Gastroesophageal sphincter (tissue), 4 donors: ENCODE measurements around the gene GRHL1. TPM values are rescaled to one million over a fixed set of nuclear protein-coding genes. Genes with fewer than 3 reads are reported as not detected.

Experiments
- ATAC-seq: fragments of 150-250 bp; one replicate; pipeline ENCODE4 v1.9.1; 2016; ENCODE audit warnings: mild to moderate bottlenecking, moderate library complexity
- H3K27ac ChIP-seq, 4 donors: fragments of 200-600 bp; sonication (generic) in 3 of 4; 1 replicate in 3 of 4; 2 replicates in 1 of 4; pipeline ENCODE4 v1.5.1; 2016 to 2019
- H3K27me3 ChIP-seq: fragments of 200-600 bp; sonication (generic); one replicate; pipeline ENCODE4 v1.5.1; 2019
- H3K36me3 ChIP-seq, 2 donors: fragments of 200-600 bp; sonication (generic); one replicate each; pipeline ENCODE4 v1.5.1; 2019; ENCODE audit warnings: control low read depth in 1 of 2
- H3K4me1 ChIP-seq, 3 donors: fragments of 200-600 bp; sonication (generic); 1 replicate in 2 of 3; 2 replicates in 1 of 3; pipeline ENCODE4 v1.5.1; 2016 to 2019; ENCODE audit warnings: control low read depth in 2 of 3
- H3K4me3 ChIP-seq, 2 donors: fragments of 200-600 bp; sonication (generic); one replicate each; pipeline ENCODE4 v1.5.1; 2019; ENCODE audit warnings: mild to moderate bottlenecking in 1 of 2, moderate library complexity in 1 of 2
- H3K9me3 ChIP-seq, 3 donors: fragments of 200-600 bp; sonication (generic); one replicate each; pipeline ENCODE4 v1.5.1; 2017 to 2019; ENCODE audit warnings: control low read depth in 2 of 3
- CTCF ChIP-seq, 4 experiments: fragments of 200-600 bp in 2 of 4; fragments of 450-650 bp in 2 of 4; sonication (generic) in 1 of 4; IDR thresholded peaks; one replicate each; pipeline ENCODE4 v1.5.1; 2017 to 2019; ENCODE audit warnings: antibody characterized with exemption in 4 of 4, mild to moderate bottlenecking in 2 of 4, moderate library complexity in 2 of 4
- EP300 ChIP-seq: sonication (generic); formaldehyde crosslinking; IDR thresholded peaks from one replicate; pipeline ENCODE4 v1.6.1; 2017; ENCODE audit warnings: antibody characterized with exemption, mild to moderate bottlenecking
- POLR2A ChIP-seq, 2 donors: fragments of 450-650 bp; IDR thresholded peaks; one replicate each; pipeline ENCODE4 v1.6.1; 2017; ENCODE audit warnings: antibody characterized with exemption in 2 of 2, mild to moderate bottlenecking in 2 of 2, moderate library complexity in 1 of 2
- POLR2AphosphoS5 ChIP-seq: sonication (generic); formaldehyde crosslinking; IDR thresholded peaks from one replicate; pipeline ENCODE4 v1.6.1; 2017; ENCODE audit warnings: antibody characterized with exemption
- WGBS, 2 donors: methylation state at CpG; one replicate each; pipeline ENCODE4 v1.1.5; 2018; ENCODE audit warnings: low coverage in 1 of 2; 5-methylcytosine and 5-hydroxymethylcytosine counted together
- total RNA-seq, 4 donors: library from RNA; depleted of rRNA; stranded (reverse); fragments of >200 nt; gene quantifications; one replicate each; pipeline ENCODE4 v1.1.0, GENCODE V29; 2016

GRHL1 gene
- total RNA-seq, 4 donors from 2014 or later, result 1.3 to 6.1 (median 2.3) TPM

- no peak for ATAC-seq
- peak in 2 of 4 experiments; percentile 33 to 36 for TF ChIP-seq CTCF (IDR thresholded peaks at IDR 0.05)
- peak; percentile 55 for TF ChIP-seq POLR2AphosphoS5
- TF ChIP-seq POLR2A (IDR thresholded peaks at IDR 0.05), result no peak
- no peak for TF ChIP-seq EP300
- WGBS, 2 donors, result 64 to 65% methylated on average over 5 to 7 of the region's 16 CpGs
- Histone ChIP-seq H3K4me1 (peaks cover 0 to 87% (median 50%) of the 10 kb centered on the region in 3 donors), H3K27me3 (no peaks in the 10 kb centered on the region), H3K27ac (peak overlapping the region in 3 of 4 donors; percentile 92 to 99 (median 98)), H3K36me3 (no peaks in the 10 kb centered on the region), H3K4me3 (no peak overlapping the region), H3K9me3 (no peaks in the 10 kb centered on the region)
These were observed 88.3 kb downstream of the GRHL1 start for GRCh38 chr2:10039658-10040410.

- ATAC-seq, result no peak
- TF ChIP-seq POLR2AphosphoS5, result no peak
- TF ChIP-seq EP300, result no peak
- no peak for TF ChIP-seq POLR2A (IDR thresholded peaks at IDR 0.05)
- no peak for TF ChIP-seq CTCF (IDR thresholded peaks at IDR 0.05)
- Histone ChIP-seq H3K27me3 (no peaks in the 10 kb centered on the region), H3K36me3 (peaks cover 0 to 7% of the 10 kb centered on the region in 2 donors), H3K4me3 (peak overlapping the region in 1 of 2 donors; percentile 79), H3K9me3 (no peaks in the 10 kb centered on the region), H3K27ac (peak overlapping the region; percentile 62 to 99 (median 95)), H3K4me1 (peaks cover 0 to 88% (median 49%) of the 10 kb centered on the region in 3 donors)
- 46 to 91% methylated on average over 5 to 14 of the region's 14 CpGs for WGBS, 2 donors
These were observed 90.2 kb downstream of the GRHL1 start for GRCh38 chr2:10041711-10042110.

GRCh38 chr2:10042301-10043161, 91.0 kb downstream of the GRHL1 start:
- H3K9me3 ChIP-seq, result no peaks in the 10 kb centered on the region
- H3K4me3 ChIP-seq, result peak overlapping the region; percentile 23 to 79
- no peaks in the 10 kb centered on the region for H3K27me3 ChIP-seq
- H3K4me1 ChIP-seq, result peaks cover 0 to 88% (median 52%) of the 10 kb centered on the region in 3 donors
- TF ChIP-seq POLR2AphosphoS5, result peak; percentile 83
- peak in 2 of 4 experiments; percentile 3 to 44 for TF ChIP-seq CTCF (IDR thresholded peaks at IDR 0.05)
- peak; percentile 24 to 33 for TF ChIP-seq POLR2A (IDR thresholded peaks at IDR 0.05)
- TF ChIP-seq EP300, result no peak
- H3K27ac ChIP-seq, result peak overlapping the region; percentile 62 to 99 (median 95)
- ATAC-seq, result peak; percentile 63
- H3K36me3 ChIP-seq, result peaks cover 0 to 15% of the 10 kb centered on the region in 2 donors
- WGBS, 2 donors, result 9% methylated on average over 27 of the region's 54 CpGs; no CpG with 5 or more reads in 1 of the 2 donors

GRCh38 chr2:10043256-10043905, 91.9 kb downstream of the GRHL1 start, which contains the start of gene KLF11:
Gene KLF11, plus strand, starts transcription at chr2:10043550. Its CDS starts 167 bp downstream, at chr2:10043717.
- peak; percentile 85 for ATAC-seq
- peak within 1 kb of the TSS; percentile 87 to 99 (median 95) for H3K27ac ChIP-seq
- peaks cover 0 to 88% (median 61%) of the 10 kb centered on the region in 3 donors for H3K4me1 ChIP-seq
- no CpG with 5 or more reads among the region's 104 CpGs for WGBS, 2 donors
- H3K4me3 ChIP-seq, result peak within 1 kb of the TSS; percentile 47 to 79
- H3K9me3 ChIP-seq, result no peaks in the 10 kb centered on the region
- no peaks in the 10 kb centered on the region for H3K27me3 ChIP-seq
- peaks cover 0 to 24% of the 10 kb centered on the region in 2 donors for H3K36me3 ChIP-seq
- TF ChIP-seq CTCF (IDR thresholded peaks at IDR 0.05) (peak in 1 of 4 experiments; percentile 24), POLR2A (IDR thresholded peaks at IDR 0.05) (peak; percentile 61 to 92), POLR2AphosphoS5 (peak; percentile 70), EP300 (no peak)
